GM19397 (cell line): ENCODE results near the gene CCDC138.

Experiments used
- ATAC-seq: cut with Tn5 transposase; IDR thresholded peaks from one replicate; pipeline ENCODE4 v1.9.1; 2021; ENCODE audit warnings: mild to moderate bottlenecking, moderate library complexity; ENCODE audit not compliant: unreplicated experiment

Gene CCDC138

GRCh38 chr2:108916122-108916795 is 129.7 kb downstream of the CCDC138 start:
- ATAC-seq: no peak

GRCh38 chr2:108916796-108917421 is 130.3 kb downstream of the CCDC138 start:
- ATAC-seq: no peak

GRCh38 chr2:108917526-108917925 is 131.0 kb downstream of the CCDC138 start:
- ATAC-seq: no peak

- no peak for ATAC-seq
Observed at GRCh38 chr2:108918156-108918874, 131.7 kb downstream of the CCDC138 start.

- no peak for ATAC-seq
Observed at GRCh38 chr2:108918941-108919341, 132.4 kb downstream of the CCDC138 start.

- no peak for ATAC-seq
Observed at GRCh38 chr2:108919571-108920373, 133.2 kb downstream of the CCDC138 start.

- no peak for ATAC-seq
Observed at GRCh38 chr2:108920686-108921085, 134.1 kb downstream of the CCDC138 start.

- ATAC-seq: no peak
Observed at GRCh38 chr2:108921096-108922030, 134.8 kb downstream of the CCDC138 start.

GRCh38 chr2:108922141-108922915 is 135.8 kb downstream of the CCDC138 start:
- ATAC-seq: no peak

- no peak for ATAC-seq
Observed at GRCh38 chr2:108923019-108923700, 136.6 kb downstream of the CCDC138 start.

GRCh38 chr2:108923736-108924579 is 137.4 kb downstream of the CCDC138 start:
- ATAC-seq: no peak

- ATAC-seq: no peak
Observed at GRCh38 chr2:108924580-108925251, 138.1 kb downstream of the CCDC138 start.

- ATAC-seq: no peak
Observed at GRCh38 chr2:108925286-108925685, 138.7 kb downstream of the CCDC138 start.

GRCh38 chr2:108925735-108926134 is 139.2 kb downstream of the CCDC138 start:
- no peak for ATAC-seq
